ENCODE results near the gene NBPF4. TPM values are rescaled to one million over a fixed set of nuclear protein-coding genes. Genes with fewer than 3 reads are reported as not detected.

NBPF4 gene
- total and polyA plus RNA-seq, 8 donors: not detected

- Histone ChIP-seq H3K4me1 (peaks cover 9 to 32% (median 20%) of the 10 kb centered on the region in 4 donors), H3K27me3 (no peaks in the 10 kb centered on the region), H3K9me3 (peaks cover 0 to 4% (median 0%) of the 10 kb centered on the region in 4 donors), H3K4me3 (no peak overlapping the region), H3K36me3 (peaks cover 0 to 7% (median under 1%) of the 10 kb centered on the region in 4 donors), H3K27ac (no peak overlapping the region)
- TF ChIP-seq EP300 (IDR thresholded peaks at IDR 0.05): no peak
- no peak for TF ChIP-seq POLR2A (IDR thresholded peaks at IDR 0.05)
- TF ChIP-seq, protein P1, sequence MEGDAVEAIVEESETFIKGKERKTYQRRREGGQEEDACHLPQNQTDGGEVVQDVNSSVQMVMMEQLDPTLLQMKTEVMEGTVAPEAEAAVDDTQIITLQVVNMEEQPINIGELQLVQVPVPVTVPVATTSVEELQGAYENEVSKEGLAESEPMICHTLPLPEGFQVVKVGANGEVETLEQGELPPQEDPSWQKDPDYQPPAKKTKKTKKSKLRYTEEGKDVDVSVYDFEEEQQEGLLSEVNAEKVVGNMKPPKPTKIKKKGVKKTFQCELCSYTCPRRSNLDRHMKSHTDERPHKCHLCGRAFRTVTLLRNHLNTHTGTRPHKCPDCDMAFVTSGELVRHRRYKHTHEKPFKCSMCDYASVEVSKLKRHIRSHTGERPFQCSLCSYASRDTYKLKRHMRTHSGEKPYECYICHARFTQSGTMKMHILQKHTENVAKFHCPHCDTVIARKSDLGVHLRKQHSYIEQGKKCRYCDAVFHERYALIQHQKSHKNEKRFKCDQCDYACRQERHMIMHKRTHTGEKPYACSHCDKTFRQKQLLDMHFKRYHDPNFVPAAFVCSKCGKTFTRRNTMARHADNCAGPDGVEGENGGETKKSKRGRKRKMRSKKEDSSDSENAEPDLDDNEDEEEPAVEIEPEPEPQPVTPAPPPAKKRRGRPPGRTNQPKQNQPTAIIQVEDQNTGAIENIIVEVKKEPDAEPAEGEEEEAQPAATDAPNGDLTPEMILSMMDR (IDR thresholded peaks at IDR 0.05): no peak
- no peak for TF ChIP-seq POLR2AphosphoS5 (IDR thresholded peaks at IDR 0.05)
- no peak for DNase-seq
- intact Hi-C loops (cut with DNase I; ENCODE audit: low total_unique reads): no loop called here
- 78 to 91% (median 80%) methylated on average over 5 of the region's 5 CpGs for WGBS, 5 donors
Measured at GRCh38 chr1:108201687-108202086, 42.2 kb downstream of the NBPF4 start.

DNA sequence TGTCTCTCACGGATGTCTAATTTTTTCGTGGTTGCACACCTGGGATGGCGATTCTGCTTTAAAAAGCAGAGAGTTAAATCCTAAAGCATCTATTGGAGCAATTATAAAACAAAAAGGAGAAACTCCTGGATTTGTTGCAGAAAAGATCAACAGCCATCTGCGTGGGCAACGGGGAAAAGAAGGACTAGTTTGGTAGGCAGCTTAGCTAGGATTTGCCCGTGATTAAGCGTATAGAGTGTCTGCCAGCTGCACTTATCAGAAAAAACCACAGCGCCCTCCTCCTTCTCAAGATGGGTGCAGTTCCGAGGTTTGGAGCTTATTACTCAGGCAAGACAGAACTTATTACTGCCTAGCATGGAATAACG is 43.2 kb downstream of the NBPF4 start:
- peak; percentile 38 to 76 for DNase-seq
- Histone ChIP-seq H3K27me3 (no peaks in the 10 kb centered on the region), H3K9me3 (peaks cover 0 to 4% (median 0%) of the 10 kb centered on the region in 4 donors), H3K4me1 (peaks cover 9 to 35% (median 21%) of the 10 kb centered on the region in 4 donors), H3K36me3 (peaks cover 0 to 9% (median 6%) of the 10 kb centered on the region in 4 donors), H3K27ac (peak overlapping the region; percentile 90 to 97 (median 94)), H3K4me3 (peak overlapping the region; percentile 85 to 96 (median 90))
- TF ChIP-seq POLR2AphosphoS5 (IDR thresholded peaks at IDR 0.05): no peak
- TF ChIP-seq, protein P1 (IDR thresholded peaks at IDR 0.05): peak in 2 of 7 experiments; percentile 8
- intact Hi-C loops (cut with DNase I; ENCODE audit: low total_unique reads): no loop called here
- WGBS, 5 donors: 0 to 2% (median 1%) methylated on average over 10 of the region's 10 CpGs

DNA sequence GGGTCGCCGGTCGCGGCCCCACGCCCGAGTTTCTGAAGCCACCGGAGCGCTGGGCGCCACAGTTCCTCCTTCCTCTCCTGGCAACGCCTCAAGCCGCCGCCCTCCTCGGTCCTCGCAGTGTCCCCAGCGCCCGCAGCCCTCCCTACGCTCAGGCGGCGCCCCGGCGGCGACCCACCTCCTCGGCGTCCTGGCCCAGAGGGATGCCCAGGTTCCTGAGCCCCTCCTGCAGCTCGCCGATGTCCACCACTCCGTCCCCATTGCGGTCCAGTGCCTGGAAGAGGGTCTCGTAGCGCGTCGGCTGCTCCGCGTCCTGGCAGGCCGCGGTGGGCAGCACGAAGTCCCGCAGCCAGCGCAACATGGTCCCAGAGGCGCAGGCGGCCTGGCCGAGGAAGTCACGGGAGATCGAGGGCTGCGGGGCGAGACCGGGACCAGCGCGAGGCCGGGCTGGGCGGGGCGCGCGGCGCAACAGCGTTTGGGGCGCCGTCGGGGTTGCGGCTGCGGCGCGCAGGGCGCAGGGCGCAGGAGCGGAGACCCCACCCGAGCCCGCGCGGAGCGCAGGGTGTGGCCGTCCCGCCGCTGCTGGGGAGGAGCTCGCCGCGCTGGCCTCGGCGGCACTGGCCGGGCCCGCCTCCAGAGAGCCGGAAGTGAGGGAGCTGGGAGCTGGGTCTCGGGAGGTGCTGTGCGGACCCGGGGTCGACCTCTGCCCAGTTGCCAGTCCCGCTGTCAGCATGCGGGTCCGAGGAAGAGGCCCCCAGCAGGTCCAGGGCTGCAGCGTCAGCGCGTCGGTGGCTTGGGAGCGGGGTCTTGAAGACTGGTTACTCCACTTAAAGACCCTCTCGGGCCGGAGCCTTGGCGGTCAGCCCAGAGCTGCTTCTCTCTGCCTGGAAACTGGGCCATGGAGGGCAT is 43.8 kb downstream of the NBPF4 start, which contains the start of gene SLC25A24:
Gene SLC25A24 (minus strand): TSS at position 563 of the 906 bp plus-strand sequence. CDS start 205 bp downstream, at position 358.
- no peaks in the 10 kb centered on the region for H3K27me3 ChIP-seq
- H3K27ac ChIP-seq: peak within 1 kb of the TSS; percentile 90 to 97 (median 94)
- peaks cover 0 to 15% (median 12%) of the 10 kb centered on the region in 4 donors for H3K36me3 ChIP-seq
- peak; percentile 83 to 96 for DNase-seq
- intact Hi-C loops (cut with DNase I; ENCODE audit: low total_unique reads): no loop called here
- peak within 1 kb of the TSS; percentile 85 to 96 (median 90) for H3K4me3 ChIP-seq
- H3K4me1 ChIP-seq: peaks cover 9 to 35% (median 21%) of the 10 kb centered on the region in 4 donors
- H3K9me3 ChIP-seq: peaks cover 0 to 4% (median 0%) of the 10 kb centered on the region in 4 donors
- TF ChIP-seq, protein P1 (IDR thresholded peaks at IDR 0.05): no peak
- TF ChIP-seq POLR2AphosphoS5 (IDR thresholded peaks at IDR 0.05) (peak in 1 of 3 donors; percentile 72), POLR2A (IDR thresholded peaks at IDR 0.05) (peak in 1 of 4 donors; percentile 17), EP300 (IDR thresholded peaks at IDR 0.05) (no peak)
- 0 to 1% (median 1%) methylated on average over 32 to 97 of the region's 97 CpGs for WGBS, 5 donors

DNA sequence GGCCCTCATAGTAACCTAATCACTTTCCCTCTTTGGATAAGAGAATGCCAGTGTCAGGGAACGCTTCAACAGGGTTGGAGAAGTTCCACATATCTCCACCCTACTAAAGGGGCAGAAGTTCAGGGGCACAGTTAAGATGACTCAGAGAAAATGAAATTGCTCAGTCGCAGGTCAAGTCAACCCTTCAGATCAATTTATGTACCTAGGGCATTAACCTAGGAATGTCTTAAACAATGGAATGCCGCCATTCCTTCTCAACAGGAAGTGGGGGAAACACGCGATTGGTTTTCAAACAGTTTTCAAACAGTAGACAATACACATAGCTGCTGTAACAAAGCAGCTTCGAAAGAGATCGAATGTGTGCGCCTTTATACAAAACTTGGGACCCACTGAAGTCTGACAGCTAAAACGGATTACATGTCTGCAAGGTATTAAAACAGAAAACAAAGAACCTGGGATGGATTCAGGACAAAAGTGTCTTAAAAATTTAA is 44.6 kb downstream of the NBPF4 start:
- no peaks in the 10 kb centered on the region for H3K9me3 ChIP-seq
- intact Hi-C loops (cut with DNase I; ENCODE audit: low total_unique reads): no loop called here
- peak overlapping the region; percentile 85 to 96 (median 90) for H3K4me3 ChIP-seq
- H3K27ac ChIP-seq: peak overlapping the region; percentile 90 to 97 (median 94)
- H3K27me3 ChIP-seq: no peaks in the 10 kb centered on the region
- H3K36me3 ChIP-seq: peaks cover 0 to 22% (median 19%) of the 10 kb centered on the region in 4 donors
- TF ChIP-seq, protein P1 (IDR thresholded peaks at IDR 0.05): no peak
- TF ChIP-seq EP300 (IDR thresholded peaks at IDR 0.05) (no peak), POLR2AphosphoS5 (IDR thresholded peaks at IDR 0.05) (peak in 2 of 3 donors; percentile 15 to 38)
- peaks cover 9 to 35% (median 21%) of the 10 kb centered on the region in 4 donors for H3K4me1 ChIP-seq
- WGBS, 5 donors: 3 to 8% (median 7%) methylated on average over 9 of the region's 9 CpGs
- peak in 1 of 2 donors; percentile 69 for DNase-seq

All from stomach (tissue), 9 donors.